GM13977 (cell line): Measurements from ENCODE around the gene ALDH2.

ENCODE experiments used
- DNase-seq: peaks from one replicate; pipeline ENCODE4 v3.0.0; 2012; ENCODE audit warnings: low spot score
- in situ Hi-C: fragments of 300-500 bp; cut with MboI; formaldehyde crosslinking; loops from one replicate; pipeline ENCODE4 v1.12.0; 2022; ENCODE audit warnings: low sequenced_read_pairs, low pct_unique_long_range_greater_than_20kb, mixed read lengths, inconsistent platforms; ENCODE audit not compliant: unreplicated experiment
- TF ChIP-seq, protein P1 (sequence below): IDR thresholded peaks from 2 replicates; pipeline ENCODE4 v1.5.1; 2012; ENCODE audit warnings: mild to moderate bottlenecking, control low read depth; ENCODE audit not compliant: insufficient read depth; ENCODE audit errors: extremely low read depth, missing control alignments

ALDH2 gene

DNA sequence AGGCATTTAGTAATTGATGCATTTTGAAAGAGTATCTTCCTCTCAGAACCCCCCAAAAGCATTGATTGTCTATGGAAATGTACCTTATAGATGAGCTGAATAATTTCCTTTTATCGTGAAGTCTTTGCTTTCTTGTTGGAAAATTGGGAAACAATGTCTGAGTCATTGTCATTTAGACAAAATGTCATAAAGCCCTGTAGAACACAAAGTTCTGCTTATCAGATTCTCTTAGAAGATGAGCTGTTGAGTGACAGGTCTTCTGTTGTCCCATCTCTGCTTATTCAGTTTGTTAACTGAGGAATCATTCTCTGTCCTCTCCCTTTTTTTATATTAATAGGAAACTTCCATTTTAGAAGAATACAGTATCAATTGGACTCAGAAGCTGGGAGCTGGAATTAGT is 98.2 kb downstream of the ALDH2 start:
- DNase-seq, result no peak
- in situ Hi-C loops, result no loop called here
- TF ChIP-seq, protein P1, sequence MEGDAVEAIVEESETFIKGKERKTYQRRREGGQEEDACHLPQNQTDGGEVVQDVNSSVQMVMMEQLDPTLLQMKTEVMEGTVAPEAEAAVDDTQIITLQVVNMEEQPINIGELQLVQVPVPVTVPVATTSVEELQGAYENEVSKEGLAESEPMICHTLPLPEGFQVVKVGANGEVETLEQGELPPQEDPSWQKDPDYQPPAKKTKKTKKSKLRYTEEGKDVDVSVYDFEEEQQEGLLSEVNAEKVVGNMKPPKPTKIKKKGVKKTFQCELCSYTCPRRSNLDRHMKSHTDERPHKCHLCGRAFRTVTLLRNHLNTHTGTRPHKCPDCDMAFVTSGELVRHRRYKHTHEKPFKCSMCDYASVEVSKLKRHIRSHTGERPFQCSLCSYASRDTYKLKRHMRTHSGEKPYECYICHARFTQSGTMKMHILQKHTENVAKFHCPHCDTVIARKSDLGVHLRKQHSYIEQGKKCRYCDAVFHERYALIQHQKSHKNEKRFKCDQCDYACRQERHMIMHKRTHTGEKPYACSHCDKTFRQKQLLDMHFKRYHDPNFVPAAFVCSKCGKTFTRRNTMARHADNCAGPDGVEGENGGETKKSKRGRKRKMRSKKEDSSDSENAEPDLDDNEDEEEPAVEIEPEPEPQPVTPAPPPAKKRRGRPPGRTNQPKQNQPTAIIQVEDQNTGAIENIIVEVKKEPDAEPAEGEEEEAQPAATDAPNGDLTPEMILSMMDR, result no peak
